Subcutaneous abdominal adipose tissue (tissue), 5 donors: Measurements from ENCODE around the gene SLIT3.

Source experiments
- H3K27ac ChIP-seq: one replicate; pipeline ENCODE4 v1.7.0; 2013; ENCODE audit warnings: low read depth, mild to moderate bottlenecking, inconsistent platforms, low read length, moderate library complexity
- H3K27me3 ChIP-seq, 5 donors: one replicate each; pipeline ENCODE4 v1.7.0; 2013; ENCODE audit warnings: low read length in 5 of 5, inconsistent platforms in 1 of 5; ENCODE audit not compliant: control insufficient read depth in 5 of 5, insufficient read depth in 4 of 5
- H3K36me3 ChIP-seq, 5 donors: one replicate each; pipeline ENCODE4 v1.7.0; 2013; ENCODE audit warnings: low read length in 5 of 5; ENCODE audit not compliant: control insufficient read depth in 5 of 5, insufficient read depth in 5 of 5
- H3K4me1 ChIP-seq, 5 donors: one replicate each; pipeline ENCODE4 v1.7.0; 2013; ENCODE audit warnings: low read length in 5 of 5, mild to moderate bottlenecking in 3 of 5, moderate library complexity in 1 of 5; ENCODE audit not compliant: control insufficient read depth in 5 of 5, insufficient read depth in 5 of 5
- H3K4me3 ChIP-seq, 5 donors: one replicate each; pipeline ENCODE4 v1.7.0; 2013; ENCODE audit warnings: low read length in 5 of 5, low read depth in 1 of 5
- H3K9ac ChIP-seq, 5 donors: one replicate each; pipeline ENCODE4 v1.7.0; 2013; ENCODE audit warnings: low read length in 5 of 5, mild to moderate bottlenecking in 4 of 5, moderate library complexity in 3 of 5
- H3K9me3 ChIP-seq, 5 donors: one replicate each; pipeline ENCODE4 v1.7.0; 2013; ENCODE audit warnings: low read length in 5 of 5; ENCODE audit not compliant: control insufficient read depth in 5 of 5
- donor health status: healthy.
- donor health status: healthy.
- donor health status: healthy.
- donor health status: healthy.
- donor health status: healthy.

The SLIT3 gene

GRCh38 chr5:168659286-168659847 is 641.6 kb downstream of the SLIT3 start:
- Histone ChIP-seq H3K36me3 (peaks cover 0 to 11% (median 0%) of the 10 kb centered on the region in 5 donors), H3K9ac (no peak overlapping the region), H3K4me3 (no peak overlapping the region), H3K27ac (no peak overlapping the region), H3K27me3 (no peaks in the 10 kb centered on the region), H3K9me3 (no peaks in the 10 kb centered on the region), H3K4me1 (peaks cover 3 to 24% (median 15%) of the 10 kb centered on the region in 5 donors)

GRCh38 chr5:168658394-168658793 is 642.5 kb downstream of the SLIT3 start:
- Histone ChIP-seq H3K9ac (no peak overlapping the region), H3K4me1 (peaks cover 3 to 34% (median 25%) of the 10 kb centered on the region in 5 donors), H3K27ac (no peak overlapping the region), H3K9me3 (no peaks in the 10 kb centered on the region), H3K36me3 (peaks cover 0 to 5% (median 0%) of the 10 kb centered on the region in 5 donors), H3K27me3 (no peaks in the 10 kb centered on the region), H3K4me3 (no peak overlapping the region)

- Histone ChIP-seq H3K4me1 (peaks cover 3 to 41% (median 29%) of the 10 kb centered on the region in 5 donors), H3K27me3 (no peaks in the 10 kb centered on the region), H3K36me3 (peaks cover 0 to 2% (median 0%) of the 10 kb centered on the region in 5 donors), H3K9ac (no peak overlapping the region), H3K27ac (no peak overlapping the region), H3K4me3 (no peak overlapping the region), H3K9me3 (no peaks in the 10 kb centered on the region)
Measured at GRCh38 chr5:168656633-168657032, 644.3 kb downstream of the SLIT3 start.

GRCh38 chr5:168655316-168655715 is 645.6 kb downstream of the SLIT3 start:
- Histone ChIP-seq H3K36me3 (no peaks in the 10 kb centered on the region), H3K4me3 (no peak overlapping the region), H3K4me1 (peaks cover 3 to 47% (median 31%) of the 10 kb centered on the region in 5 donors)

GRCh38 chr5:168654211-168654721 is 646.7 kb downstream of the SLIT3 start:
- Histone ChIP-seq H3K9ac (peak overlapping the region; percentile 21 to 61 (median 43)), H3K4me3 (no peak overlapping the region), H3K36me3 (no peaks in the 10 kb centered on the region), H3K27me3 (no peaks in the 10 kb centered on the region), H3K4me1 (peaks cover 3 to 47% (median 31%) of the 10 kb centered on the region in 5 donors), H3K9me3 (no peaks in the 10 kb centered on the region), H3K27ac (peak overlapping the region; percentile 85)

More at GRCh38 chr5:168655316-168655715, 645.6 kb downstream of the SLIT3 start:
- H3K9ac ChIP-seq = no peak overlapping the region
- no peaks in the 10 kb centered on the region for H3K9me3 ChIP-seq
- H3K27ac ChIP-seq = peak overlapping the region; percentile 85
- no peaks in the 10 kb centered on the region for H3K27me3 ChIP-seq

- Histone ChIP-seq H3K27ac (peak overlapping the region; percentile 85), H3K36me3 (no peaks in the 10 kb centered on the region), H3K27me3 (no peaks in the 10 kb centered on the region), H3K4me1 (peaks cover 3 to 47% (median 31%) of the 10 kb centered on the region in 5 donors), H3K9ac (peak overlapping the region in 2 of 5 donors; percentile 21 to 38), H3K4me3 (no peak overlapping the region), H3K9me3 (no peaks in the 10 kb centered on the region)
Measured at GRCh38 chr5:168653626-168654025, 647.3 kb downstream of the SLIT3 start.

GRCh38 chr5:168651648-168652047 is 649.3 kb downstream of the SLIT3 start:
- Histone ChIP-seq H3K4me3 (no peak overlapping the region), H3K9ac (no peak overlapping the region), H3K4me1 (peaks cover 3 to 45% (median 31%) of the 10 kb centered on the region in 5 donors), H3K9me3 (no peaks in the 10 kb centered on the region), H3K27me3 (no peaks in the 10 kb centered on the region), H3K27ac (no peak overlapping the region), H3K36me3 (no peaks in the 10 kb centered on the region)

- H3K27ac ChIP-seq = no peak overlapping the region
- no peaks in the 10 kb centered on the region for H3K27me3 ChIP-seq
- H3K4me3 ChIP-seq = no peak overlapping the region
- no peak overlapping the region for H3K9ac ChIP-seq
- H3K36me3 ChIP-seq = no peaks in the 10 kb centered on the region
- H3K4me1 ChIP-seq = peaks cover 0 to 30% (median 20%) of the 10 kb centered on the region in 5 donors
- no peaks in the 10 kb centered on the region for H3K9me3 ChIP-seq
Measured at GRCh38 chr5:168649306-168649705, 651.6 kb downstream of the SLIT3 start.

- no peak overlapping the region for H3K4me3 ChIP-seq
- no peak overlapping the region for H3K9ac ChIP-seq
- H3K9me3 ChIP-seq = no peaks in the 10 kb centered on the region
Measured at GRCh38 chr5:168648576-168648975, 652.4 kb downstream of the SLIT3 start.

GRCh38 chr5:168648016-168648415 is 652.9 kb downstream of the SLIT3 start:
- Histone ChIP-seq H3K4me1 (peaks cover 0 to 20% (median 12%) of the 10 kb centered on the region in 5 donors), H3K9me3 (no peaks in the 10 kb centered on the region), H3K27ac (no peak overlapping the region), H3K4me3 (no peak overlapping the region), H3K27me3 (no peaks in the 10 kb centered on the region), H3K9ac (no peak overlapping the region), H3K36me3 (no peaks in the 10 kb centered on the region)

More at GRCh38 chr5:168648576-168648975, 652.4 kb downstream of the SLIT3 start:
- H3K36me3 ChIP-seq = no peaks in the 10 kb centered on the region
- peaks cover 0 to 22% (median 13%) of the 10 kb centered on the region in 5 donors for H3K4me1 ChIP-seq
- no peaks in the 10 kb centered on the region for H3K27me3 ChIP-seq
- H3K27ac ChIP-seq = no peak overlapping the region
